Rectal smooth muscle tissue (tissue), 1 donor: ENCODE data around the gene CYP26B1.

Experiments used
- H3K27ac ChIP-seq: one replicate; pipeline ENCODE4 v1.7.0; 2013; ENCODE audit warnings: low read depth, low read length, inconsistent platforms
- H3K27me3 ChIP-seq: one replicate; pipeline ENCODE4 v1.7.0; 2013; ENCODE audit warnings: low read length; ENCODE audit not compliant: control insufficient read depth, insufficient read depth
- H3K36me3 ChIP-seq: one replicate; pipeline ENCODE4 v1.7.0; 2013; ENCODE audit warnings: low read length; ENCODE audit not compliant: control insufficient read depth, insufficient read depth
- H3K4me1 ChIP-seq: one replicate; pipeline ENCODE4 v1.7.0; 2013; ENCODE audit warnings: low read length; ENCODE audit not compliant: control insufficient read depth, insufficient read depth
- H3K4me3 ChIP-seq: one replicate; pipeline ENCODE4 v1.7.0; 2013; ENCODE audit warnings: low read length
- H3K9ac ChIP-seq: one replicate; pipeline ENCODE4 v1.7.0; 2013; ENCODE audit warnings: low read length

CYP26B1 gene

DNA sequence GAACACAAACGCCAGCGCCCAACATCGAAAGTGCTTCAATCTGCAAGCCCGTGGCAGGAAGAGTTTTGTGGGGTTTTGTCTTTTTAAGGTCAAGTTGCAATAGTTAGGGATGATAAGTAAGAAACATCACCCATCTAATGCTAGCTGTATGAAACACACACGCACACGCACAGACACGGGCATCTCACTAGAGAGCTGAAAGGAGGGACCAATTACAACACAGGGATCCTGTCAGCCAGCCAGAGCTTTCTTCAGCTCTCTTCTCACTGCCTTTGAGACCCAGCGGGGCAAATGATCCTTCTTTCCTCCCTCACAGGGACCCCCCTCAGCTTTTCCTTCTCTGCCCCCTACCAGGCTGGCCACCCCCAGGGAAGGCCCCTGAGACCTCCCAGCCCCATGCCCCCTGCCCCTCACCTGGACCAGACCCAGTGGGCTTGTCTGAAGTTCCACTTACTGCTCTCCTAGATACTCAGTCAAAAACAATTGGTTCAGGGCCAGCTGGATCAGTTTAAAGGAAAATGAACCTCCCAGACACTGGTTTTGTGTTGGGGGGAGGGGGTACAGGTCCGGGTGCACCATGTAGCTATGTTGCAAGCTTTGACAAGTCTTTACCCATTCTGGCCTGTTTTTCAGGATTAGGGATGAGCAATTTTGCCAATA, 17.9 kb downstream of the CYP26B1 start:
- Histone ChIP-seq H3K4me3 (no peak overlapping the region), H3K36me3 (no peaks in the 10 kb centered on the region), H3K4me1 (no peaks in the 10 kb centered on the region), H3K27ac (no peak overlapping the region), H3K27me3 (no peaks in the 10 kb centered on the region), H3K9ac (no peak overlapping the region)

GRCh38 chr2:72128843-72129227, 18.8 kb downstream of the CYP26B1 start:
- Histone ChIP-seq H3K4me3 (no peak overlapping the region), H3K27me3 (no peaks in the 10 kb centered on the region), H3K9ac (no peak overlapping the region), H3K4me1 (no peaks in the 10 kb centered on the region), H3K36me3 (no peaks in the 10 kb centered on the region), H3K27ac (no peak overlapping the region)

- Histone ChIP-seq H3K27ac (no peak overlapping the region), H3K27me3 (no peaks in the 10 kb centered on the region), H3K4me1 (no peaks in the 10 kb centered on the region), H3K36me3 (no peaks in the 10 kb centered on the region), H3K4me3 (no peak overlapping the region), H3K9ac (no peak overlapping the region)
Observed at GRCh38 chr2:72128059-72128842, 19.4 kb downstream of the CYP26B1 start.

DNA sequence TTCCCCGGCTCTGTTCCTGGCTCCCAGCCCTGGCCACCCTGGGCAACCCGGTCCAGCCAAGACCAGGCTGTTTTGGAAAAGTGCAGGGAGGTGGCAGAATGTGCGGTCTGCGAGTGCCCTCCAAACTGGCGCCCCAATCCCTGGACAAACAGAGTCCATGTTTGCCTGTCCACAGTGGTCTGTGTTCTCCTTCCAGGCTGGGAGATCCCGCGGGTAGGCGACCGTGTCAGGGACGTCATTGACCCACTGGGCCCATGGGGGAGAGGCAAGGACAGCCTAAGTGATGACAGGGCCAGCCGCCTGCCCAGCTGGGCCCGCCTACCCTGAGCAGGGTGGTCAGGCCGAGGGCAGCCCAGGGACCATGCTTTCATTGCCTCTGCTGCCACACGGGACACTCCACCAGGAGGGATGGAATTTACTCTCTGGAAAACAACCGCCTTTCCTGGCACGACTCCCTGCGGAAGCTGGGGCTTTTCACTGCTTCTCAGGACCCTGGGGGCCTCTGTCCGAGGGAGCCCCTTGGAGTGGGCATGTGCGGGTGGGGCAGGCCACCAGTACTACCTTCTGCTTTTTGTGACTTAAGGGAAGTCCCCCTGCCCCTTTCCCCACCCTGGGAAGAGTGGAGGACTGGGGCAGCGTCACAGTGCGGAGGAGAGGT, 20.1 kb downstream of the CYP26B1 start:
- H3K9ac ChIP-seq = no peak overlapping the region
- no peak overlapping the region for H3K27ac ChIP-seq
- H3K36me3 ChIP-seq = no peaks in the 10 kb centered on the region
- H3K4me1 ChIP-seq = no peaks in the 10 kb centered on the region
- no peak overlapping the region for H3K4me3 ChIP-seq
- H3K27me3 ChIP-seq = no peaks in the 10 kb centered on the region

GRCh38 chr2:72126186-72127100, 21.2 kb downstream of the CYP26B1 start:
- no peaks in the 10 kb centered on the region for H3K4me1 ChIP-seq
- no peaks in the 10 kb centered on the region for H3K36me3 ChIP-seq
- no peak overlapping the region for H3K27ac ChIP-seq
- no peaks in the 10 kb centered on the region for H3K27me3 ChIP-seq
- no peak overlapping the region for H3K4me3 ChIP-seq
- no peak overlapping the region for H3K9ac ChIP-seq

DNA sequence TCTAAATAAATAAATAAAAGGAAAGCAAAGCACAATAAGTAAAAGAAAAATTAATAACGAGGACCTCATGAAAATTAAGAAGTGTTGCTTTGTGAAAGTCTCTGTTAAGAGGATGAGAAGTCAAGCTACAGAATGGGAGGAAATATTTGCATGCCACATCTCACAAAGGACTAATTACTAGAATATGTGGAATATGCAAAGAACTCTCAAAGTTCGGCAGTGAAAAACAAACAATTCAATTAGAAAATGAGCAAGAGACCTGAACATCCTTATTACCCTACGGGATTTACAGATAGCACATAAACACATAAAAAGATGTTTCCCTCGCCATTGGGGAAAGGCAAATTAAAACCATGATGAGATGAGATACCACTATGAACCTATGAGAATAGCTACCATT, 23.3 kb downstream of the CYP26B1 start:
- Histone ChIP-seq H3K4me3 (no peak overlapping the region), H3K4me1 (no peaks in the 10 kb centered on the region), H3K27me3 (no peaks in the 10 kb centered on the region), H3K27ac (no peak overlapping the region), H3K9ac (no peak overlapping the region), H3K36me3 (no peaks in the 10 kb centered on the region)

DNA sequence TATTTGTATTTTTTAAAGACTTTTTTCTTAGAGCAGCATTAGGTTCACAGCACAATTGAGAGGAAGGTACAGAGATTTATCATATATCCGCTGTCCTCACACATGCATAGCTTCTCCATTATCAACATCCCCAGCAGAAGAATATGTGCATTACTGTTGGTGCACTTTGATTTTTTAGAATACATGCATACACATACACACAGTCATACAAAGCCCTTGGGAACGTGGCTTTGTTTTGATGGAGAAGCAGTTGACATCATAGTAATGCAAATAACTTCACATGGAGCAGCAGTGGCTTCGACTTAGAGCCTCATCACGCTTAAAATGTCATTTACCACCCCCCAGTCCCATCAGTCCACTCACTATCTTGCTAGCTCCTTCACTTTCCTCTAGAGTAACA, 26.5 kb downstream of the CYP26B1 start:
- H3K36me3 ChIP-seq = no peaks in the 10 kb centered on the region
- H3K9ac ChIP-seq = no peak overlapping the region
- H3K27ac ChIP-seq = no peak overlapping the region
- H3K4me1 ChIP-seq = no peaks in the 10 kb centered on the region
- no peaks in the 10 kb centered on the region for H3K27me3 ChIP-seq
- no peak overlapping the region for H3K4me3 ChIP-seq

DNA sequence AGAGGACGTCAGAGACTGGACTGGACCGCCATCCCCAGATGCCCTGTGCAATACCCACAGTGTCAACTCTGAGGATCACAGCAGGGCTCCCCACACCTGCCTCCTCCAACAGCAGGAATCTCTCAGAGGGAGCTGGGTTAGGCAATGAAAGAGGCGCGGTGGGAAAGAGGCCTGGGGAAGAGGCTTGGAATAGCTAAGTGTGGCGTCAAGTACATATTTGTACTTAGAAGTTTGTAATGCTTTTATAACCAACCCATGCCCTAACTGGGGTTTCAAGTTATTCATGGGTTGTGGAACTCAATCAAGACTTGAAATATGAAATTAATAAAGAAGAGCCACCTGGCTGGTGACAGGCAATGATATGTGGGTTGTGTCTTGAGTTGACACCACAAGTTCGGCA, 28.7 kb downstream of the CYP26B1 start:
- Histone ChIP-seq H3K4me3 (no peak overlapping the region), H3K9ac (no peak overlapping the region), H3K4me1 (no peaks in the 10 kb centered on the region), H3K36me3 (no peaks in the 10 kb centered on the region), H3K27ac (no peak overlapping the region), H3K27me3 (no peaks in the 10 kb centered on the region)

GRCh38 chr2:72118386-72118785, 29.3 kb downstream of the CYP26B1 start:
- no peak overlapping the region for H3K9ac ChIP-seq
- H3K4me3 ChIP-seq = no peak overlapping the region
- H3K27ac ChIP-seq = no peak overlapping the region
- H3K36me3 ChIP-seq = no peaks in the 10 kb centered on the region
- no peaks in the 10 kb centered on the region for H3K4me1 ChIP-seq
- no peaks in the 10 kb centered on the region for H3K27me3 ChIP-seq

DNA sequence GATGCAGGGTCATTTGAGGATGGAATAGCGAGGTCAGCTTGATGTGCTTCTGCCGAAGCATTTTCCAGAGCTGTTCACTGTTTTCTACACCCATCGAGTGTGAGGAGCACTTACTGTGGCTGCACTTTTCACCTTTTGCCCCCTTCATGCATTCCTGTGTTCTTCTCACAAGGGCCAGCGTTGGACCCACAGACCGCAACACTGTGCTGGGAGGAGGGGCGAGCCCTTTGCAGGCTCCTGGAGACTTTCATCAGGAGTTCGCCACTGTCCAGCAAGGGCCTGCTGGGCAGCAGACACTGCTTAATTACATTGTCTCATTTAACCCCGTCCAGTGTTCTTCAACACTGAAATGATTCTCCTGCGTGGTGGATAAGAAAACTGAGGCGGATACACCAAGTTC, 29.9 kb downstream of the CYP26B1 start:
- Histone ChIP-seq H3K27ac (no peak overlapping the region), H3K4me1 (no peaks in the 10 kb centered on the region), H3K4me3 (no peak overlapping the region), H3K36me3 (no peaks in the 10 kb centered on the region), H3K9ac (no peak overlapping the region), H3K27me3 (no peaks in the 10 kb centered on the region)

GRCh38 chr2:72117029-72117428, 30.6 kb downstream of the CYP26B1 start:
- no peaks in the 10 kb centered on the region for H3K27me3 ChIP-seq
- no peak overlapping the region for H3K9ac ChIP-seq
- no peaks in the 10 kb centered on the region for H3K4me1 ChIP-seq
- no peak overlapping the region for H3K27ac ChIP-seq
- H3K4me3 ChIP-seq = no peak overlapping the region
- H3K36me3 ChIP-seq = no peaks in the 10 kb centered on the region

GRCh38 chr2:72116081-72116533, 31.6 kb downstream of the CYP26B1 start:
- Histone ChIP-seq H3K27me3 (no peaks in the 10 kb centered on the region), H3K4me1 (no peaks in the 10 kb centered on the region), H3K36me3 (no peaks in the 10 kb centered on the region), H3K27ac (no peak overlapping the region), H3K4me3 (no peak overlapping the region), H3K9ac (no peak overlapping the region)
